GM12878 (cell line): ENCODE measurements around the gene SLC6A16. TPM values are rescaled to one million over a fixed set of nuclear protein-coding genes. Genes with fewer than 3 reads are reported as not detected.

Experiments used
- BHLHE40 ChIP-seq, 2 experiments: fragments of 450-650 bp in 1 of 2; IDR thresholded peaks; 2 replicates each; pipeline ENCODE4 v1.6.1; 2011 to 2017; ENCODE audit warnings: low read depth in 2 of 2, borderline replicate concordance in 1 of 2, improper control_type of control experiment in 1 of 2, low read length in 1 of 2, mild to moderate bottlenecking in 1 of 2
- EP300 ChIP-seq, 2 experiments: fragments of 150-350 bp in 1 of 2; IDR thresholded peaks; 2 replicates each; pipeline ENCODE4 v1.6.1; 2011 to 2012; ENCODE audit warnings: low read depth in 2 of 2, low read length in 2 of 2, borderline replicate concordance in 1 of 2, improper control_type of control experiment in 1 of 2, inconsistent platforms in 1 of 2; ENCODE audit not compliant: control insufficient read depth in 1 of 2
- JUNB ChIP-seq: IDR thresholded peaks from 2 replicates; pipeline ENCODE4 v1.6.1; 2016; ENCODE audit warnings: antibody characterized with exemption, mild to moderate bottlenecking
- MEF2B ChIP-seq: fragments of 450-650 bp; IDR thresholded peaks from 2 replicates; pipeline ENCODE4 v1.6.1; 2018; ENCODE audit warnings: mild to moderate bottlenecking, moderate library complexity; ENCODE audit not compliant: partially characterized antibody, poor library complexity, severe bottlenecking
- MTA3 ChIP-seq: IDR thresholded peaks from 2 replicates; pipeline ENCODE4 v1.6.1; 2012; ENCODE audit warnings: low read length, inconsistent platforms, borderline replicate concordance
- NFYA ChIP-seq: IDR thresholded peaks from 2 replicates; pipeline ENCODE4 v1.6.1; 2011; ENCODE audit warnings: low read depth, mild to moderate bottlenecking, low read length, improper control_type of control experiment, borderline replicate concordance
- NKRF ChIP-seq: fragments of 450-650 bp; conservative IDR thresholded peaks from 2 replicates; pipeline ENCODE4 v1.6.1; 2017; ENCODE audit warnings: mild to moderate bottlenecking, moderate library complexity
- NR2F1 ChIP-seq: fragments of 450-650 bp; conservative IDR thresholded peaks from 2 replicates; pipeline ENCODE4 v1.6.1; 2017; ENCODE audit warnings: mild to moderate bottlenecking
- SUZ12 ChIP-seq: fragments of 200-600 bp; sonication (generic); IDR thresholded peaks from one replicate; pipeline ENCODE4 v1.6.1; 2018; ENCODE audit warnings: antibody characterized with exemption, mild to moderate bottlenecking; ENCODE audit not compliant: unreplicated experiment
- TARDBP ChIP-seq: IDR thresholded peaks from 2 replicates; pipeline ENCODE4 v1.6.1; 2016; ENCODE audit warnings: borderline replicate concordance
- ZBTB40 ChIP-seq: fragments of 450-650 bp; IDR thresholded peaks from 2 replicates; pipeline ENCODE4 v1.6.1; 2016; ENCODE audit warnings: mild to moderate bottlenecking, moderate library complexity, borderline replicate concordance
- polyA plus RNA-seq, 11 experiments: library from polyadenylated mRNA; depleted of rRNA in 4 of 11; unstranded in 6 of 11; stranded (reverse) in 5 of 11; fragments of >200 nt; fragmentation: Nextera tagmentation in 4 of 11; fragmentation: Illumina TruSeq in 1 of 11; extraction: Ambion mirVana in 4 of 11; extraction: Trizol in 1 of 11; gene quantifications; 1 replicate in 1 of 11; 2 replicates in 10 of 11; pipeline versions ENCODE4 v1.2.1 to v1.2.3, GENCODE V29; 2011 to 2016; ENCODE audit warnings: inconsistent platforms in 2 of 11, missing spikeins in 2 of 11, low read depth in 1 of 11
- total RNA-seq, 4 experiments: library from RNA; depleted of rRNA in 3 of 4; stranded (reverse); fragments of >200 nt in 3 of 4; fragmentation: Illumina TruSeq in 1 of 4; extraction: Trizol in 1 of 4; gene quantifications; 2 replicates each; pipeline versions ENCODE4 v1.2.1 to v1.2.3, GENCODE V29; 2013 to 2021
- TF ChIP-seq, protein P1 (sequence below): fragments of 450-650 bp; IDR thresholded peaks from 2 replicates; pipeline ENCODE4 v1.6.1; 2017; ENCODE audit warnings: antibody characterized with exemption, mild to moderate bottlenecking, moderate library complexity
- TF ChIP-seq, protein P2 (sequence below): fragments of 450-650 bp; IDR thresholded peaks from 2 replicates; pipeline ENCODE4 v1.6.1; 2017; ENCODE audit warnings: borderline replicate concordance

Gene SLC6A16
- total and polyA plus RNA-seq, 10 of the 15 experiments (the other 5 are each of a cell fraction or from before 2014, with no cell fraction given) = 0.23 to 3.2 (median 0.54) TPM

- TF ChIP-seq, protein P1, sequence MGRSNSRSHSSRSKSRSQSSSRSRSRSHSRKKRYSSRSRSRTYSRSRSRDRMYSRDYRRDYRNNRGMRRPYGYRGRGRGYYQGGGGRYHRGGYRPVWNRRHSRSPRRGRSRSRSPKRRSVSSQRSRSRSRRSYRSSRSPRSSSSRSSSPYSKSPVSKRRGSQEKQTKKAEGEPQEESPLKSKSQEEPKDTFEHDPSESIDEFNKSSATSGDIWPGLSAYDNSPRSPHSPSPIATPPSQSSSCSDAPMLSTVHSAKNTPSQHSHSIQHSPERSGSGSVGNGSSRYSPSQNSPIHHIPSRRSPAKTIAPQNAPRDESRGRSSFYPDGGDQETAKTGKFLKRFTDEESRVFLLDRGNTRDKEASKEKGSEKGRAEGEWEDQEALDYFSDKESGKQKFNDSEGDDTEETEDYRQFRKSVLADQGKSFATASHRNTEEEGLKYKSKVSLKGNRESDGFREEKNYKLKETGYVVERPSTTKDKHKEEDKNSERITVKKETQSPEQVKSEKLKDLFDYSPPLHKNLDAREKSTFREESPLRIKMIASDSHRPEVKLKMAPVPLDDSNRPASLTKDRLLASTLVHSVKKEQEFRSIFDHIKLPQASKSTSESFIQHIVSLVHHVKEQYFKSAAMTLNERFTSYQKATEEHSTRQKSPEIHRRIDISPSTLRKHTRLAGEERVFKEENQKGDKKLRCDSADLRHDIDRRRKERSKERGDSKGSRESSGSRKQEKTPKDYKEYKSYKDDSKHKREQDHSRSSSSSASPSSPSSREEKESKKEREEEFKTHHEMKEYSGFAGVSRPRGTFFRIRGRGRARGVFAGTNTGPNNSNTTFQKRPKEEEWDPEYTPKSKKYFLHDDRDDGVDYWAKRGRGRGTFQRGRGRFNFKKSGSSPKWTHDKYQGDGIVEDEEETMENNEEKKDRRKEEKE = no peak
- TF ChIP-seq, protein P2, sequence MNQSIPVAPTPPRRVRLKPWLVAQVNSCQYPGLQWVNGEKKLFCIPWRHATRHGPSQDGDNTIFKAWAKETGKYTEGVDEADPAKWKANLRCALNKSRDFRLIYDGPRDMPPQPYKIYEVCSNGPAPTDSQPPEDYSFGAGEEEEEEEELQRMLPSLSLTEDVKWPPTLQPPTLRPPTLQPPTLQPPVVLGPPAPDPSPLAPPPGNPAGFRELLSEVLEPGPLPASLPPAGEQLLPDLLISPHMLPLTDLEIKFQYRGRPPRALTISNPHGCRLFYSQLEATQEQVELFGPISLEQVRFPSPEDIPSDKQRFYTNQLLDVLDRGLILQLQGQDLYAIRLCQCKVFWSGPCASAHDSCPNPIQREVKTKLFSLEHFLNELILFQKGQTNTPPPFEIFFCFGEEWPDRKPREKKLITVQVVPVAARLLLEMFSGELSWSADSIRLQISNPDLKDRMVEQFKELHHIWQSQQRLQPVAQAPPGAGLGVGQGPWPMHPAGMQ = no peak
- peak; percentile 98 for TF ChIP-seq BHLHE40 (IDR thresholded peaks at IDR 0.05; ENCODE audit: borderline replicate concordance in 1 of 2, low read depth in 2 of 2, low read length in 1 of 2)
- TF ChIP-seq NFYA = no peak
- no peak for TF ChIP-seq SUZ12
- no peak for TF ChIP-seq JUNB
- peak; percentile 23; the same call in 1 of the 2 replicates for TF ChIP-seq ZBTB40
- no peak; the same call in 1 of the 2 replicates for TF ChIP-seq MTA3
- peak; percentile 100 for TF ChIP-seq MEF2B
- peak; percentile 92 to 96; a peak in 3 of 4 replicates for TF ChIP-seq EP300 (IDR thresholded peaks at IDR 0.05; ENCODE audit: borderline replicate concordance in 1 of 2, control insufficient read depth in 1 of 2, low read depth in 2 of 2, low read length in 2 of 2)
- TF ChIP-seq NKRF = no peak; the same call in 1 of the 2 replicates
- TF ChIP-seq TARDBP = no peak; the same call in 1 of the 2 replicates
- TF ChIP-seq NR2F1 = peak; percentile 88
Observed at GRCh38 chr19:49340069-49340864, 15.3 kb upstream of the SLC6A16 start (continued).
